HK-2 (cell line): ENCODE results near the gene MRPS16.

Experiments used
- DNase-seq: peaks from one replicate; pipeline ENCODE4 v3.0.0-alpha.2; 2018; ENCODE audit not compliant: unreplicated experiment

Gene MRPS16

DNA sequence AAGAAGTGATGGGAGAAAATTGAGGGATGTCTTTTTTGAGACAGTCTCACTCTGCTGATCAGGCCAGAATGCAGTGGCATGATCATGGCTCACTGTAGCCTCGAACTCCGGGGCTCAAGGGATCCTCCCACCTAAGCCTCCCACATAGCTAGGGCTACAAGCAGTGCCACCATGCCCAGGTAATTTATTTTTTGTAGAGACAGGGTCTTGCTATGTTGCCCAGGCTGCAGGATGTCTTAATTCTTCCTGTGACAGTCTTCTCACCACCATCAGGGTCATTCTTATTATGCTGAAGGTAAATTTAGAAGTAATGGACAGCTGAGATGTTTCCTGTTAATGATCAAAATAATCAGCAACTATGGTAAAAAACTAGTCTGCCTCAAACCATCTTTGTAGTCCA lies 12.5 kb downstream of the MRPS16 start:
- no peak for DNase-seq

DNA sequence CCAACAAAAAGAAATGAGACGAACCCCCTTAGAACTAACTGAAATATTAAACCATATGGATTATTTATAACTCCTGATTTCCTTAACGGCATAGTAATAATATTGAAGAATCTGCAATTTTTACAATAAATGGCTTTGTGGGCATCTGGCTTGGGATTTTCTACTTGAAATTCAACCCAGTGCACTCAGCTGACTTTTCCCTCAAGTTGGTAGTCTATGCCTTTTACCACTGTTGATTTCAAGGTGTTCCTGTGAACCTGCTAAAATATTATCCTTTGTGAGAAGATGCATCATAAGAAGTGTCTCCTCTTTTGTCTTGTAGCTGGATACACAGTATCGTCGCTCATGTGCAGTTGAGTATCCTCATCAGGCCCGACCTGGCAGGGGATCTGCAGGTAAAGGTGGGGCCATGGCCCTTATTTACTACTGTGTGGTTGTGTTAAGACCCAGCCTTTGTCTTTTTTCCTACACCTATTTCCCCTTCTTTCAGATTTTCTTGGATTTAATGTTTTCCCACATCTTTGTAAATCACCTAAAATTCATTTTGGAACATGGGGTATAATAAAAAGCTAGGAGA lies 13.4 kb downstream of the MRPS16 start:
- DNase-seq, result no peak

- DNase-seq, result no peak
These were observed 17.7 kb downstream of the MRPS16 start for GRCh38 chr10:73234695-73235094.

- no peak for DNase-seq
These were observed 18.6 kb downstream of the MRPS16 start for GRCh38 chr10:73233883-73234282.

GRCh38 chr10:73232887-73233286 lies 19.6 kb downstream of the MRPS16 start:
- DNase-seq, result no peak

DNA sequence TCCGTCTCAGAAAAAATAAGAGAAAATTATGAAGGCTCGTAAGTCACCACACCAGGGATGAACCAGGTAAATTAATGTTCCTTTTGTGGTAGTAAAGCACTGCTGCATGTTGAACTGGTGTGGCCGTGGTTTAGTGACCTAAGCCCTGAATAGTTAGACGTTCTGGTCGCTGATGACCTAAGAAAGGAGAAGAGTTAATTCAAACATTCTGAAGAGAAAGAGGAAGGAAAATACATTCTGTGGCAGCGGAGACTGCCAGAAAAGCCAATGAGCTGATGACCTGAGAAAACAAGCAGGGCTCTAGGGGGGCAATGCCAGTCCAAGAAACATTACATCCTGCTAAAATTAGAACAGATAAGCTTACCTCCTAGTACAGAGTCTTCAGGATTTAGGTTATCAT lies 22.9 kb downstream of the MRPS16 start:
- no peak for DNase-seq

- no peak for DNase-seq
These were observed 24.2 kb downstream of the MRPS16 start for GRCh38 chr10:73228247-73228646.

- no peak for DNase-seq
These were observed 25.8 kb downstream of the MRPS16 start for GRCh38 chr10:73226663-73227062.

DNA sequence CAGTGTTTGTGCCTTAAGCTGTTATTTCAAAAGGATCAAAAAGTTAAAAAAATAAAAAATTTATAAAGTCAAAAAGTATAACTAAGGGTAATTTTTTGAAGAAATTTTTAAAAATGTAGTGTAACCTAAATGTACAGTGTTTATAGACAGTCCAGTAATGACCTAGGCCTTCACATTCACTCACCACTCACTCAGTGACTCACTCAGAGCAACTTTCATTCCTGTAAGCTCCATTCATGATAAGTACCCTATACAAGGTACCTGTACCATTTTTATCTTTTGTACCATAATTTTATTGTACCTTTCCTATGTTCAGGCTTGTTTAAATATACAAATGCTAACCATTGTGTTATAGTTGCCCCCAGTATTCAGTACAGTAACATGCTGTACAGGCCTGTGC lies 26.9 kb downstream of the MRPS16 start:
- DNase-seq, result no peak

GRCh38 chr10:73220989-73221388 lies 31.5 kb downstream of the MRPS16 start:
- no peak for DNase-seq

DNA sequence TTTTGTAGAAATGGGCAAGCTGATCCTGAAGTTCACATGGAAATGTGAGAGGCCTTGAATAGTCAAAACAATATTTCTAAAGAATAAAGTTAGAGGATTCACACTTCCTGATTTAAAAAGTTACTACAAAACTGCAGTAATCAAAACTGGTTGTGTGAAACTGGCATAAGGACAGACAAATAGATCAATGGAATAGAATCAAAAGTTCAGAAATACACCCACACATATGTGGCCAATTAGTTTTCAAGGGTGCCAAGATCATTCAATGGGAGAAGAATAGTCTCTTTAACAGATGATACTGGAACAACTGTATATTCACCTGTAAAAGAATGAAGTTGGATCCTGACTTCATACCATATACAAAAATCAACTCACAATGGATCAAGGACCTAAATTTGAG lies 33.1 kb downstream of the MRPS16 start:
- DNase-seq, result no peak

- no peak for DNase-seq
These were observed 33.8 kb downstream of the MRPS16 start for GRCh38 chr10:73218431-73219191.

DNA sequence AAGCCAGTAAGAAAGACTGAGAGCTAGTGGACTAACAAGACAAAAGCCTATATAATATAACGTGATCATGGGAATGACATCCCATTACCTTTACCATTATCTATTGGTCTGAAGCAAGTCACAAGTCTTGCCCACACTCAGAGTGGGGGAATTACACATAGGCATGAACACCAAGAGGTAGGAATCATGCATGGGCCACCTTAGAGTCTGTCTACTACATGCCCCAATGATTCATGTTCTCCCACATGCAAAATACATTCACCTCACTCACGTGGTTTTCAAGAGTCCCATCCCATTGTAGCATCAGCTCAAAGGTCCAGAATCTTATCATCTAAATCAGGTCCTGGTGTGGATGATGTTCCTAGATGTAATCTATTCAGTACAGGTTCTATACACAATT lies 34.8 kb downstream of the MRPS16 start:
- no peak for DNase-seq

- no peak for DNase-seq
These were observed 36.7 kb downstream of the MRPS16 start for GRCh38 chr10:73215749-73216148.

DNA sequence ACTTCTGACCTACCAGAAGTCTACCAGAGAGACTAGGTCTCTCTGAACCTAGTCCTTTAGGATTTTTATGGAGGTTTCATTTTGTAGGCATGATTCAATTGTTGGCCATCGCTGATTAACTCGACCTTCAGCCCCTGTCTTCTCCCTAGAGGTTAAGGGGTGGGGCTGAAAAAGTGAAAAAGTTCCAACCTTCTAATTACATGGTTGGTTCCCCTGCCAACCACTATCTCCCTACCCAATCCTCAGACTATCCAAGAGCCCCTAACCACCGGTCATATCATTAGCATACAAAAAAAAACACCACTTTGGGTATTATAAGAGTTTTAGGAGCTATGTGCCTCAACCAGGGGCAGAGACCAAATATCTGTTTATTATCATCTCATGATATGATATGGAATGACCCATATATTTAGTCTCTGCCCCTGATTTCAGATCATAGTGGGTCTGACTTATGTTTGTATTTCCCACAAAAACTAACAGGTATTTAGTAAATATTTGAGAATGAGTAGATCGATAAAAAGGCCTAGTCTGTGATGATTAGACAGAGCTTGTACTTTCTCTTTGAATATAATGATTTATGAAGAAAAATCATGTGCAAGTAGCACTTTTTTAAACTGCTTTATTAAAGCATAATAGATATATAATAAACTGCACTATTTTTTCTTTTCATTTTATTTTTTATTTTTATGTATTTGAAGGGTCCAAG lies 41.2 kb downstream of the MRPS16 start:
- DNase-seq, result no peak

- DNase-seq, result no peak
These were observed 41.9 kb downstream of the MRPS16 start for GRCh38 chr10:73210395-73211105.

- peak; percentile 8 for DNase-seq
These were observed 42.7 kb downstream of the MRPS16 start for GRCh38 chr10:73209705-73210104.

GRCh38 chr10:73207883-73208282 lies 44.6 kb downstream of the MRPS16 start:
- DNase-seq, result no peak

DNA sequence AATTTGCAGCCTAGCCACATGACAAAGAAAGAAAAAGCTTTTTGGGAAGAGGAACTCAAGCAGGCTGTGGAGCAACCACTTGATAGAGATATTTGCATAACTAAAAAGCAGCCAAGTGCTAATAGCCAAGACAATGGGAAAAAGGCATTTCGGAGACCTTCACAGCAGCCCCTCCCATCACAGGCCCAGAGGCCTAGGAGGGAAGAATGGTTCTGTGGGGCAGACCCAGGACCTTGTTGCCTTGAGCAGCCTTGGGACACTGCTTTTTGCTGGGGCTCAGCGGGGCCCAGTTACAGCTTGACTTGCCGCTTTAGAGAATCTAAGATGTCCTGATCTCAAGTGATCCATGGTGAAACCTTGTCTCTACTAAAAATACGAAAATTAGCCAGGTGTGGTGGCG lies 46.1 kb downstream of the MRPS16 start:
- no peak for DNase-seq

GRCh38 chr10:73205890-73206289 lies 46.6 kb downstream of the MRPS16 start:
- DNase-seq, result no peak

GRCh38 chr10:73205081-73205480 lies 47.4 kb downstream of the MRPS16 start:
- DNase-seq, result no peak
